GM21528 (cell line): Measurements from ENCODE around the gene ONECUT3.

Experiments
- ATAC-seq: cut with Tn5 transposase; IDR thresholded peaks from one replicate; pipeline ENCODE4 v1.9.1; 2021; ENCODE audit warnings: mild to moderate bottlenecking, moderate library complexity; ENCODE audit not compliant: unreplicated experiment, low FRiP score

ONECUT3 gene

DNA sequence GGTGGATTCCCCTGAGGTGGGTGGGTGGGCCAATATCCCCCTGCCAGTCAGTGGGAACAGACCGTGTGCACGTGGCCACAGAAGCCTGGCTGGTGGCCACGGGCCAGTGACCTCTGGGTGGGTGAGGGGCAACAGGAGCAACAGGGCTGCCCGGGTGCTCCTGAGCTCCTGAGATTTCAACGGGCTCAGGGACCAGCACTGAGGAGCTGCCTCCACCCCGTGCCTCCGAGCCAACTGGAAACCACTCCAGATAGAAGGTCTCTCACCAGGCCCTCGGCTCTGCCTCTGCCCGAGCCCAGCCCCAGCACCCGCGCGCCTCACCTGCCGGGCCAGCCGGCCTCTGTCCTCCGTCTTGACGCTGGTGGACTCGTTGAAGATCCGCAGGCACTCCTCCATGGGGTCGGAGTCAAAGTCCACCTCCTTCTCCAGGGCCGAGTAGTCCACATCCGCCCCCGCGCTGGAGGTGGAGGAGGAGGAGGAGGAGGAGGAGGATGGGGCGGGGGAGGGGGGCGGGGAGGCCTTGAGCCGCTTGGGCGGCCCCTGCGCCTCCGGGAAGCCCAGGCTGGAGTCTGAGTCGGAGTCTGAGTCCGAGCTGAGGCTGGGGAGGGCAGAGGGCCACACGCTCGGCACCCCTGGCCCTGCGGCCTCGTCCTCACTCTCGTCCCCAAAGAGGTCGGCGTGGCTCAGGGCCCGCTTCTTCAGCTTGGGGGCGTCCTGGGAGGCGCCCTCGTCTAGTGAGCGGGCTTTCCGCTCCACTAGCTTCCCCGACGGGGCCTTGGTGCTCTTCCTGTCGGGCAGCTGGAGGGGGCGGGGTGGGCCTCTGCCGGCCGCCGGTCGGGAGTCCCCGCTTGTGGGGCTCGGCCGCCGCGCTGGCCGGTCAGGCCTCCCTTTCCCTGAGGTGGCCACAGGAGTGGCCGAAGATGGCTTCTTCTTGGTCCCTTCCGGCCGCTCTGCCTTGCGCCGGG is 73.5 kb downstream of the ONECUT3 start:
- ATAC-seq = no peak

DNA sequence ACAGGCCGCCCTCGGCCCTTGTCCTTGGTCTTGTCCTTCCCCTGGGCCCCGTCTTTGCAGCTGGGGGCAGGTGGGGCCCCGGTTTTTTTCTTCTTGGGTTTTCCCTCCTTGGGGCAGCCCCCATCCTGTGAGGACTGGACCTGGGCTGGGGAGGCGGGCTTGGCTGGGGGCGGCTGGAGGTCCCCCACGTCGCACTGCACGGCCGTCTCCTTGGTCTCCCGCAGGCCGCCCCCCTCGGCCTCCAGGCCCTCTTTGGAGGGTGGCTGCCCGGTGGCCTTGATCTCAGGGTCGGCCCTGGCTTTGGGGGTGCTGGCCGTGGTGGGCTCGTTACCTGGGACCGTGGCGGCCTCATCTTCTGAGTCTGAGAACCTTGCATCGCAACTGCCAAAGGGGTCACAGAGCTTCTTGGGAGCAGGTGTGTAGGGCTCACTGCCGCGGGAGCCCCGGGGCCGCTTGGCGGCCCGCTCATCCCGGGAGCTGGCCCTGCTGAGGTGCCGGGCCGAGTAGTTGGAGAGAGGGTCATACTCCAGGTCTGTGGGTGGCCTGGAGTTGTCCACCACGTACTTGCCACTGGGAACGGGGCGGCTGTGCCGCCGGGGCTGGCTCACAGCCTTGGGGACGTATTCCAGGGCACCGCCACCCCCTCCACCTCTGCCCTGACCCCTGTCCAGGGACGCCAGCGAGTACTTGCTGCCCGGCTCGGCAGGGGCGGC is 74.4 kb downstream of the ONECUT3 start:
- no peak for ATAC-seq

DNA sequence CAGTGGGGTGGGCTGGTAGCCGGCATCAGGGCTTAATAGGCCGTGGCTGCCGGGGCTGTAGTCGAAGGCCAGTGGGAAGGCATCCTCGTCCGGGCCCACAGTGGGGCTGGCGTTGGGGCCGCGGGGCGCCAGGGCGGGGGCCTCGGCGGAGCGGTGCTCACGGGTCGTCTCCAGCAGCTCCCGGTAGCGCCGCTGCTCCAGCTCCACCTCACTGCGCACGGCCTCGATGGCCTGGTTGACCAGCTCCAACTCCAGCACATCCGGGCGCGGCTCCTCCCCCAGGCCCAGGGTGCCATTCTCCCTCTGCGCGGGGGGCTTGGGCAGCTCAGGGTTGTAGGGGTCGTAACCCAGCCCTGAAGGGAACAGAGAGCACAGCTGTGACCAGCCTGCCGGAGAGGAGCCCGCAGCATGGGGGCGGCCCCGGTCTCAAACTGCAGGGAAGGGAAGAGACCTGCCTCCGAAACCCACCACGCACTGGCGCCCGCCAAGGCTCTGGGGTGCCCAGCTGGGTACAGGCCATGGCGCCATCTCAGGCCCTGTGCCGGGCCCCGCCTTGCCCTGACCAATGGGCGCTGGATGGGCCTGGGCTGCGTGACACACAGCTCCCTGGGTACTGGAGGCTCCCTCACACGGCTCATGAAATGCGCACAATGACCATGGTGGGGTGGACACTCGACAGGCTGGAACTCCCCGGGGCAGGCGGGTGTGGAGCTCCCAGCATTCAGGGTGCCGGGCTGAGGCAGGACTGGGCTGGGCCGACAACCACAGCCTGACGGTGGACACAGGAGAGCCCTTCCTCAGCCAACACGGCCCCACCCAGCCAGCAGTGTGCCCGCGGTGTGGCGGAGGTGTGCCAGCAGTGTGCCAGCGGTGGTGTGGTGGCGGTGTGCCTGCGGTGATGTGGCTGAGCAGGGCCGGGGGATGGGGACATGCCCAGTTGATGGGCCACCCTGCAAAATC is 75.3 kb downstream of the ONECUT3 start:
- ATAC-seq = no peak

DNA sequence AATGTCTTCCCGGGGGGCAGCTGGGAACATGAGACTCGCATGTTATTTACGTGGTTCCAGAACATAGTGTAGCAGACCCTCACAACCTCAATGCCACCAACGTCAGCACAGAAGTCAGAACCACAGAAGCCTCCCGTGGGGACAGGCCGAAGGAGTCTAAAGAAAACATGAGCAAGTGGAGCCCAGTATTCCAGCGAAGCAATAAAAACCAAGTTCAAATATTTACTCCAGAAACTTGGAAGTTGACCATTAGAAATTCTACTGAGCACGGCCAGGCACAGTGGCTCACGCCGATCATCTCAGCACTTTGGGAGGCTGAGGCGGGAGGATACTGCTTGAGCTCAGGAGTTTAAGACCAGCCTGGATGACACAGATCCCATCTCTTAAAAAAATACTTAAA is 76.7 kb downstream of the ONECUT3 start:
- ATAC-seq = no peak

DNA sequence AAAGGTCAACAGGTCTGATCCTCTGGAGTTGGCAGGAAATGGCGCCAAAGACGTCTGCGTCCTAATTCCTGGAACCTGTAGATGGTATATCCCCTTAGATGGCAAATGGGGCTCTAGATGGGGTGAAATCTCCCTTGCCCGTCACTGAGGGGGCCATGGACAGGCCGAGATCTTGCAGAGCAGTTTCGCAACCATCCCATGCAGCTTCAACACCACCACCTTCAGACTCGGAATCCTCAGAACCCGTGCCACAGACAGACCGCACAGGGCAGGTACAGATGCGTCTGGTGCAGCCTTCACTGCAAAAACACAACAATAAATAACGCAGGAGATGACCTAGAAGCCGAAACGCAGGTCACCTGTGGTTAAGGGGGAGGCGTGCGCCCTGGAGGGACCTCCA is 77.3 kb downstream of the ONECUT3 start:
- ATAC-seq = no peak
